NCI-H2171 treated with DMSO at 0.1 percent for 48 hours (cell line): ENCODE results near the gene BCAS4.
"Not testable (repeated sequence)": the region's sequence is repeated elsewhere in the genome, so short reads cannot be mapped to it uniquely, and the experiment has no call there.

Experiments
- DNase-seq: peaks from one replicate; lab custom pipeline; 2025; lab: John Stamatoyannopoulos, UW

BCAS4 gene

DNA sequence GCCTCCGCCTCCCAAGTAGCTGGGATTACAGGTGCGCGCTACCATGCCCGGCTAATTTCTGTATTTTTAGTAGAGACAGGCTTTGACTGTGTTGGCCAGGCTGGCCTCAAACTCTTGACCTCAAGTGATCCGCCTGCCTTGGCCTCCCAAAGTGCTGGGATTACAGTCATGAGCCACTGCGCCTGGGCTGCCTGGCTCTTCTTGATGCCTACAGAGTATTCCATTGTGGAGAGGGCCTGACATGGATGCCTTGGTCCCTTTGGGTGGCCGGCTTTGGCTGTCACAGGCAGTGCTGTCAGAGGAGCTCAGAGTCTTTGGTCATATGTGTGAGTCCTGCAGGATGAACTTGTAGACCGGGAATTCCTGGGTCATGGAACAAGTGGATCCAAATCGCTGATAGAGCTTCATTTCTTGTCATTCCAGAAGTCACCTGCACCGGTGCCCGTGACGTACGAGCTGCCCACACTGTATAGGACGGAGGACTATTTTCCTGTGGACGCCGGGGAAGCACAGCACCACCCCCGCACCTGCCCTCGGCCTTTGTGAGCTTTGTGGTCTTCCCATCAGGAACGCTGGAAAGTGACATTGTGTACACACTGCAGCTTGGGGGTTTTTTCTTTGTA is 81.3 kb downstream of the BCAS4 start:
- no peak for DNase-seq

DNA sequence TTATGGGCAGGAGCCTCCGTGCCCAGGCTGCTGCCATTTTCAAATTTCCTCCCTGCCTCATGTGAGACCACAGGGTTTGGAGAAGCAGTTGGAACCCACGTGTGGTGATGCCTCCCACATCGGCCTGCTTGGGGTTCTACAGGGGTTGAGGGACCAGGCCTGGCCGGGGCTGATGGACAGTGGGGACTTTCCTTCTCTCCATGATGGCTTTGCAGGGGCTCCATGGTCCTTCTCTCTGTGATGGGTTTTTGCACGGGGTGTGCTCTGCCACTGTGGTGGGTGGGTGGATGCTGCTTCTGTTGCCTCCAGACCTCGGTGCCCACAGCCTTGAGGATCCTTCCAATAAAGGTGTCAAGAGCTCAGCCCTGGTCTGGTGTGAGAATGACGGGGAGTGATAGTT is 82.0 kb downstream of the BCAS4 start:
- no peak for DNase-seq

DNA sequence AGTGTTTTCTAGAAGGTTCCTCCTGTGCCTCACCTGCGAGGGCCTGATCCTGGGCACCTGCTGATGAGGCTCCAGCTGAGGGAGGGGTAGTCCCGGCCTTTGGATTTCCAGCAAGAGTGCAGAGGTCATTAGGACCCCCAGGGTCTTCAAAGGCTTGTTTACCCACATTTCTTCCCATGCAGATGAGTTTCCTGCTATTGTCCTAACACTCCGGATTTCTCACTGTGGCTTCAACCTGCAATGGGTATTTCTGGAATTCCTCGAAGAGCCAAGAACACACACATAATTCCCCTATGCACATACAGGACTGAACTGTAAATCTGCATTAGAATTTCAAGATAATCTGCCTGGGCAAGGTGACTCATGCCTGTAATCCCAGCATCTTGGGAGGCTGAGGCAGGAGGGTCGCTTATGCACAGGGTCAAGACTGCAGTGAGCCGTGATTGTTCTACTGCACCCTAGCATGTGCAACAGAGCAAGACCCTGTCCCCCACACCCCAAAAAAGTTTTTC is 82.4 kb downstream of the BCAS4 start:
- DNase-seq: no peak

DNA sequence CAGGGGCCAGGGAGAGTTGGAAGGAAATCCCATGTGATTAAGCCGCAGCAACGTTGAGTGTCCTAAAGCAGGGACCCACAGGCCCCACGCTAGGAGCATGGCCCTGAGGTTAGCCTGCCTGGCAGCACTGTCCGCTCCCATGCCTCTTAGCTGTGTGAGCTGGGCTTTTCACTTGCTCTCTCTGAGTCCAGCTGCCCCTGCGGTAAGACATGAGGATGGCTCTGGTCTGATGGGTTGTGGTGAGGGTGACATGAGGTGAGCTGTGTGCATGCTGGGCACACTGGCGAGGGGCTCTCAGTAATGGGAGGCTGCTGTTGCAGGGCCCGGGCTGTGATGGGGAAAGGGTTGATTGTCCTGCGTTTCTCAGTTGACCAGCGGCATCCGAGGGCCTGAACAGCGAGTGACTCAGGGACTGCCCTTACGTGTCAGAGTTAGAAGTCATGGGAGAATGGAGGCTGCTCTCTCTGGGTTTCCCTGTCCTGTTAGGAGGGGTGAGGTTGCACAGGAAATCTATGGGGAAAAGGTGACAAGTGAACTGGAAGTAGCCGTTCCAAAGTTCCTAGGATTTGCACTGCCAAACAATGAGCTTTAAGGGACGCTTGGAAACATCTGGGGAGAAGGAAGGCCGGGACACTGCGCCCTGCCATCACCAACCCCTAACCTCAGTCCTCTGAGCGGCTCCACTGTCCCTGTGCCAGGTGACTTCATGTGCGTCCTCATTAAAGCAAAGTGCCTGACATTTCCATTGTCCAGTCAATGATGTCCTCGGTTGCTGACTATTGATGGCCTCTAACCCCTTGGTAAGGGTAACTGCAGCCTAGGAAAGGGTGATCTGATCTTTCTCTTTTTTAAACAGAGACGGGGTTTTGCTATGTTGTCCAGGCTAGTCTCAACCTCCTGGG is 85.0 kb downstream of the BCAS4 start:
- no peak for DNase-seq

DNA sequence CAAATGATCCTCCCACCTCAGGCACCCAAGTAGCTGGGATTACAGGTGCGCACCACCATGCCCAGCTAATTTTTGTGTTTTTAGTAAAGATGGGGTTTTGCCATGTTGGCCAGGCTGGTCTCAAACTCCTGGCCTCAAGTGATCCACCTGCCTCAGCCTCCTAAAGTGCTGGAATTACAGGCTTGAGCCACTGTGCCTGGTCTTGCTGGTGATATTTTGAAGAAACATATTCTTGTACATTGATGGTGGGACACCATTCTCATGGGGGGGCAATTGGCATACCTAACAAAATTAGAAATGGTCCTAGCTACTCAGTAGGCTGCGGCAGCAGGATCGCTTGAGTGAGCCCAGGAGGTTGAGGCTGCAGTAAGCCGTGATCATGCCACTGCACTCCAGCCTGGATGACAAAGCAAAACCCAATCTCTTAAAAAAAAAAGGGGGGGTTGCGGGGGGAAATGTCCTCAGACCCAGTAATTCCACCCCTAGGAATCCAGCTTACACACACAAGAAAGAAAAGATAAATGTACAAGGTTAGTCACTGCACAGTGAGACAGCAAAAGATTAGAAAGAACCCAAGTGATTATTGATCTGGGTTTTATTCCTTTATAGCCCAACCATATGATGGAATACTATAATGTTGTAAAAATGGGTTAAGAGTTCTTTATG is 87.0 kb downstream of the BCAS4 start:
- DNase-seq: not testable (repeated sequence)

DNA sequence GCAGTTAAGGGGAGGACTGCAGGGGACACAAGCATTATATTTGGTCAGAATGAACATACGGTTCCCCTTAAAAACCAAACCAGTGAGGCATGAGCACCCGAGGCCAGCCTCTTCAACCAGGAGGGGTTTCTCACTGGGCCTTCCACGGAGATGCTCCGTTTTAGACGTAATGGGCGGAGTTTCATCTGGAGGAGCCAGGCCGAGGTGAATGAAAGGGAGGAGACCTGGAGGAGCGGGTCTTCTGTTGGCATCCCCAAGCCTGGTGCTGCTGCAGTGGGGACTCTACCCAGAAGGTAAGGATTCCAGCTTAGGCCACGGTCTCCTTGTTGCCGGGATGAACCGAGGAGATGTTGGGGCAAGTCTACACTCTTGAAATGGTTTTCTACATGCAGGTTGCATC is 89.0 kb downstream of the BCAS4 start:
- no peak for DNase-seq

DNA sequence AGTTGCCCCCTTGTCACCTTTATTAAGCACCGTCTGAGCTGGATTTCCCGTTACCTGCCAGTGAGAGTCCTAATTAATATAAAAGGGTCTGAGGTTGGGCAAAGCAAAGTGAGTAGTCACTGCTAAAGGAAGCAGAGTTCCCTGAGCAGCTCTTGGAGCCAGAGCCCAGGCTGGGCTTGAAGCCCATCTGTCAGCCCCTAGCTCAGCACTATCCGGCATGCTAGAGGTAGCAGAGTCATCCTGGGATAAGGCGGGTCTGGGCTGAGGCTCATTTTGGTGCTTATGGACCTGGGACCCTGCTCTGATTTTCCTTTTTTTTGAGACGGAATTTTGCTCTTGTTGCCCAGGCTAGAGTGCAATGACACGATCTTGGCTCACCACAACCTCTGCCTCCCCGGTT is 90.2 kb downstream of the BCAS4 start:
- no peak for DNase-seq

DNA sequence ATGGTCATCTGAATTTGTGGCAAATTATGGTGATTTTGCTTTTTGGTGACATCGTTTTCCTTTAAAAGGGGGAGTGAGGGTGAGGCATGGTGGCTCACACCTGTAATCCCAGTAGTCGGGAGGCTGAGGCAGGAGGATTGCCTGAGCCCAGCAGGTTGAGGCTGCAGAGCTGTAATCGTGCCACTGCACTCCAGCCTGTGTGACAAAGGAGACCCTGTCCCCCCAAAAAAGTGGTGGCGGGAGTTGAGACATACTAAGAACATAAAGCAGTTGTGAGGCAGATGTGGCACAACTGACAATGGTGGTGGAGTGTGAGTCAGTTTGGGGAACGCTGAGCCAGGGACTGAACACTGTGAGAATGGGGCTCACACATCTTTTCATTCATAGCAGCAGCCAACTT is 90.9 kb downstream of the BCAS4 start:
- DNase-seq: no peak

DNA sequence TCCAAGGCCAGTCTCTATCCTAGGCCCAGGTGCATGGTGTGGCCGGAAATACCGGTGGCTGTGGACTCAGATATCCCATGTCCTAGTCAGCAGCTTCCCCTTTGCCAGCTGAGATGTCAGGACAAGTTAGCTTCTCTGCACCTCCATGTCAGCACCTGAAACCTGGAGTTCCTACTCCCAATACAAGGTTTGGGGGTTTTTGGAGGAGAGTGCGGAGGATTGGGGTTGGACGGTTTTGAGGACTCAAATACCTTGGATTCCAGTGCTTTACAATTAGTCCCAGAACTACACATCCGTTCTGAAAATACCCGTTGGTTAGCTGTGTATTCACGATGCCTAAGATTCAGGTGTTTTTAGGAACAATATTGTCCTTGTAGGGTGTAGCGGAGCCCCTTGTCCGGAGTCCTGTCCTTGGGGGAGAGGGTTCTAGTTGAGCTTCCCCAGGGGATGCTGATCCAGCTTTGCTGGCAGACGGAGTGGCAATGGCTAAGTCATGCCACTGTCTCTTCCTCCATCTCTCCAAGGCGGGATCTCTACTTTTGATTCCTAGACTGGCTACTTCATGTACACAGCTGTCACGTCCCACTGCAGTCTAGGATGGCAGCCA is 91.4 kb downstream of the BCAS4 start:
- peak; percentile 12 for DNase-seq

DNA sequence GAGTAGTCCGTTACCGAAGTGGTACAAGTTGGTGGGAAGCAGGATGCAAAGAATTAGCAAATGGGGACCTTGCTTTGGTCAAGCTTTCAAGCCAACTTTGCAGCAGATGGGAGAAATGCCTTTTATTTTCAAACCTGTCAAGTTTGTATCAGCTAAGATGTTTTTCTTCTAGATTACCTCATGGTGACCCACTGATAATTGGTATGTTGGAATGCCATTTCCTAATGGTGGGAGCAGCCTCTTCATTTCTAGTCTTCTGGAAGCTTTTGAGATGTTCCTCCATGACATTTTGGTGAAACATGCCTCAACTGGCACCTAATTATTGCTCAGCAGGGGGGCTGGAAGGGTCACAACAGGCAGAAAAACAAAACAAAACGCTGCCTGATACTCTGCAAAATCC is 92.7 kb downstream of the BCAS4 start:
- no peak for DNase-seq

DNA sequence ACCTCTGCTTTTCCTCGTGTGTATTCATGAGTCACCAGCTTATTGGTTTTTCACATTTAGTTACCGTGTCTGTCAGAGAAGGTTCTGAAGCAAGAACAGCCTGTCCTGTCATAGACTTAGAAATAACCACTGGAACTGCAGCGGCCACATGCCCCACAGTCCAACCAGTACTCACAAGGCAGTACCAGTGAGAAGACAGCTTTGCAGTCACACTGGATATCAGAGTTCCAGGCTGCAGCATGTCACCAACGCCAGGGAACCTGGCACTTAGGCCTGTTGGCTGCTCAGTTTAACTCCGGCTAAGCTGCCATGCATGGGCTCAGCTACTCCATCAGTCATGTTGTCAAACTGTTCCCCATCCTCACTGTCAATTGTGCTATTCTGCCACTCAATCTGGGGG is 96.3 kb downstream of the BCAS4 start:
- no peak for DNase-seq

DNA sequence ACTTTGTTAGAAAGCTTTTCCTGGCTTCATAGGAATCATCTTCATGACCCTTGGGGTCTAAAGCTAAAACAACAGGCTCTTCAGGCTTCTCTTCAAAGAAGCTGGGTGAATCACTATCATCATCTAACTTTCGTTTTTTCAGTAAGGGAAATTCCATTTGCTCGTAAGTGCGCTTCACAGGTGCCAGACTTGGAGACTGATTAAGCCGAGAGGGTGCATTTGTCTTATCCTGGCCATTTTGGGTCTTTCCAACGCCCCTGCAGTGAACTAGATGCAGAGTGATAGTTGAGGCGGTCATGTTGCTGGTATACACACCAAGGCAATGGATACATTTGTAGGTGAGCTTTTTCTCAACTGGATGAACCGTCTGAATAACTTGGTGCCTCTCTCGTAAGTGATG is 97.5 kb downstream of the BCAS4 start:
- no peak for DNase-seq

DNA sequence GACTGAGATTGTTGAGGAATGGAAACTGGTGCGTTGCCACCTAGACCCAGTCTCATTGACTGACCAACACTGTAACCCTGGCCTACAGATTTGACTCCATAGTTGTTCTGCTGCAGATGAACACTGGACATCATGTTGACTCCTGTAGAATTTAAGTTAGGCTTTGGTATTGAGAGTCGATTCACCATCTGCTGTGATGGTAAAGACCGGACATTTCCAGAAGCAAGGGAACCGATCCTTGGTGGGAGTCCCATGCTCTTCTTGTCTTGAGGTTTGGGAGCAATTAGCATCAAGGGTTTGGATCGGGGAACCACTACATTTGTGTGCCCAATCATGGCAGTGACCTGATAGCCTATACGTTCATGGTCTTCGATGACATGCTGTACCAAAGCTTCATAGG is 98.8 kb downstream of the BCAS4 start:
- DNase-seq: no peak

DNA sequence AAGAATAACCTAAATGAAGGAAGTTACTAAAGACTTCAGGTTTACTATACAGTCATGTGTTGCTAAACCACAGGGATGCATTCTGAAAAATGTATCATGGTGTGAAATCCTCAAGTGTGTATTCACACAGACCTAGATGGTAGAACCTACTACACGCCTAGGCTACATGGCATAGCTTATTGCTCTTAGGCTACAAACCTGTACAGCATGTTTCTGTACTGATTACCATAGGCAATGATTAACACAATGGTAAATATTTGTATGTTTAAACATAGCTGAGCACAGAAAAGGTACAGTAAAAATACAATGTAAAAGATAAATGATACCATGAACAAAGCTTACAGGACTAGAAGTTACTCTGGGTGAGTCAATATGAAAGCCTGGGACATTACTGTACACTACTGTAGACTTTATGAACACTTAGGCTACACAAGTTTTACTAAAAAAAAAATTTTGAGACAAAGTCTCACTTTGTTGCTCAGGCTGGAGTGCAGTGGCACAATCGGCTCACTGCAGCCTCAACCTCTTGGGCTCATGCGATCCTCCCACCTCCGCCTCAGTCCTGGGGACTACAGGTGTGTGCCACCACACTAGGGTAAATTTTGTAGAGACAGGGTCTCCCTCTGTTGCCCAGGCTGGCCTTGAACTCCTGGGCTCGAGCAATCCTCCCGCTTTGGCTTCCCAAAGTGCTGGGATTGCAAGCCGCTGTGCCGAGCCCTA is 100.4 kb downstream of the BCAS4 start:
- no peak for DNase-seq

DNA sequence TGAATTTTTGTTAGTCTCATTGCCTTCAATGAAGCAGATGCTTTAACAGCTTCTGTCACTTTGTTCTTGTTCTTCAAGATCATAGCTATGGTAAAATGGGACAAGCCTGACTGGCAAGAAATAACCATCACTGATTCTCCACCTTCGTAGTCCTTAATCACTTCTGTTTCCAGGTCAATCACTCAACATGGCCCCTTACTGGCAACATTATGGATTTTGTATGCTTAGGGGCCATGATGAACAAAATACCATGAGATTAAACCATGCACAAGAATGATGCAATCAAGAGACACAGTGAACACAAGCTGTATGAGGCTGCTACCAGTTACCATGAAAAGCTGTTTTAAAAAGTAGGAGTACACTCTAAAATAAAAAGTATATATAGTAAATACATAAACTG is 103.6 kb downstream of the BCAS4 start:
- no peak for DNase-seq

DNA sequence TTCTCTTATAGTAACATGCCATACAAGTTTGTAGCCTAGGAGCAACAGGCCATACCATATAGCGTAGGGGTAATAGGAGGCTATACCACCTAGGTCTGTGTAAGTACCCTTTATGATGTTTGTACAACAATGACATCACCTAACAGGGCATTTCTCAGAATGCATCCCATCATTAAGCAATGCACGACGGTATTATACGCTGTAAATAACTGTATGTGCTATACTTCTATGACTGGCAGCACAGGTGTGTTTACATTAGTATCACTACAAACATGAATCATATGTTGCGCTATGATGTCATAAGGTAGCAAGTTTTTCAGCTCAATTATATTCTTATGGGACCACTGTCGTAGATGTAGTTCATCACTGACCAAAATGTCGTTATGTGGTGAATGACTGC is 105.4 kb downstream of the BCAS4 start:
- DNase-seq: no peak

DNA sequence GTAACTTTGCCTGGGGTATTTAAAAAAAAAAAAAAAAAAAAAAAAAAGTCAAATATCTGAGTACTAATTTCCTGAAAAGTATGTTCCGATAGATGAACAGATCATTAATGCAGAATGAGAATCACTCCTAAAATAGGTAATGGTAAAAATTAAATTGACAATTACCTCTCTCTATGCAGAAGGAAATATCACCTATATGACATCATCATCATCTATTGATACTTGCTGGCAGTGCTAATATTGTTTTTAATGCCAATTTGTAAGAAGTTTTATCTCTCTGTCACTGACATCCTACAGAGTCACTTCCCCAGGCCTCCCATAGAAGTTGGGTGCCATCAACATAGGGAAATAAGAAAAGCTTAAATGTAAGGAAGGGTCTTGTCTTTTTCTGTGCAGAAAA is 106.4 kb downstream of the BCAS4 start:
- no peak for DNase-seq

DNA sequence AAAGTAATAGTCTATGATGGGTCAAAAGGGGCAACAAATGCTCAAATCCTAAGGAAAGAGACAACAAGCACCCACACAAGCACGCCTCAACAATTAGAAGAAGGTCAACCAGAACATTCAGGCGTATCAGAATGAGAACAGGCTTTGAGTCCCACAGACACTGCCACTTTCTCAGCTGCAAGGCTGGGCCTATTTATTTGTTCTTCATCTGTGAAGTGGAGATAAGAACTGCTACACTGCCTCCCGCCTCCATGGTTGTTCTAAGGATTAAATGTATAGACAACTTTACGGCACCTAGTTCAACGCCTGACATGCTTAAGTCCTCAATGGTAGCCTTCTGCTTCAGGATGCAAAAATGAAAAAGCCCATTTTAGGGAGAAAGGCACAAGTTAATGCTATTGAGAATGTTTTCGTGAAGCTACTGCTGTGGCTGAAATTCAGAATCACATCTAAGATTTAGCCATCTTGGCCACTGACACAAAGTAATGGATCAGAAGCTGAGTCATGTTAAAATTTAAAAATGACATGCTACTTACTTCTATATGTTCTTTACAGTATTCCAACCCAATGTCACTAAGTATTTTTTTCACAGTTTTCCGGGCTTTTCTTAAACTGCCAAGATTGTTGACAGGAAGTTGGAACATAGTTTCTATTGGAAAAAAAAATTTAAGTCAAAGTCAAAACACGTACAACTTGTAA is 108.6 kb downstream of the BCAS4 start:
- no peak for DNase-seq

DNA sequence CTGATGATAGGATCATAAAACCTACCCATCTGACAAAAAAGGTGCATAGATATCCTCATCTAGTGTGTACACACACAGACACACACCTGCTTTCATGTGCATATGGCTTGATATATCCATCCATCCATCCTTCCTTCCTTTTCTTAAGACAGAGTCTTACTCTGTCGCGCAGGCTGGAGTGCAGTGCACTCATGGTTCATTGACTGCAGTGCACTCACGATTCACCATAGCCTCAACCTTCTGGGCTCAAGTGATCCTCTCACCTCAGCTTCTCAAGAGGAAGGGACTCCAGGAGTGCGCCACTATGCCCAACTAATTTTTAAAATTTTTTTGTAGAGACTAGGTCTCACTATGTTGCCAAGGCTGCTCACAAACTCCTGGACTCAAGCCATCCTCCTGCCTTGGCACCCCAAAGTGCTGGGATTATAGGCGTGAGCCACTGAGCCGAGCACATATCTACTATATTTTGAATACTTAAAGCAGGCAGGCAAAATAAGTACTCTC is 109.3 kb downstream of the BCAS4 start:
- no peak for DNase-seq

DNA sequence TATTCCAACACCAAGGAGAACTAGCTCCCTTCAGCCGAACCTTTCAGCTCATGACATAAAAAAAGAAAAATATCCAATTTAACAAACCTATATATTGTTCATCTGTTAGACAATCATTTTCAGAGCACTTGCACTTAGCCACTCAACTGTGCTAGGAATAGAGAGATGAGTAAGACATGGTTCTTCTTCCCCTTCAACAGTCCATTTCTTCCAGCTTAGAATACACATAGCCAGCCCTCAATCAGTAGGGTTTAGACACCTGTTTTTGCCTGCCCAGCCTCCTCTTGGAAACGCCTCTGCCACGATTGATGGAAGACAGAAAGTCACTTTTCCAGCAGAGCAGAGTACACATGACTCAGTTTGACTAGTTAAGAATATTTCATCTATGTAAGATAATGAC is 114.6 kb downstream of the BCAS4 start:
- no peak for DNase-seq

DNA sequence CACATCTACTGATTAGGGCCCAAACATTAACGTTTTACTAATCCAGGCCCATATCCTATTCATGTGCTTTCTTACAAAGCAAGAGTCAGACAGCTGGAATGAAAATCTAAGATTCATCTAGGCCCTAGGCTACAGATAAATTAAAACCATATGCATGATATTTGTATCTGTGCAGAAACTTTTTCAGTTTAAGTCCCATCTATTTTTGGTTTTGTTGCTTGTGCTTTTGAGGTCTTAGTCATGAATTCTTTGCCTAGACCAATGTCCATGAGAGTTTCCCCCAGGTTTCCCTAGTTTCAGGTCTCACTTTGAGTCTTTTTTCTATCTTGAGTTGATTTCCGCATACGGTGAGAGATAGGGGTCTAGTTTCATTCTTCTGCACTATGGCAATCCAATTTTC is 116.2 kb downstream of the BCAS4 start:
- DNase-seq: no peak
